Measurements from ENCODE around the gene AP3M1. TPM values are rescaled to one million over a fixed set of nuclear protein-coding genes. Genes with fewer than 3 reads are reported as not detected.
"Not testable (repeated sequence)": the region's sequence is repeated elsewhere in the genome, so short reads cannot be mapped to it uniquely, and the experiment has no call there.

The AP3M1 gene
- total RNA-seq (ENCODE audit: insufficient read depth, low replicate concordance): 30.8 TPM

GRCh38 chr10:74150204-74150989 is at the start of gene AP3M1:
AP3M1 (minus strand) TSS chr10:74150828; CDS start chr10:74138379, 12,449 bp downstream.
- DNase-seq (ENCODE audit: low spot score): no peak

- DNase-seq (ENCODE audit: low spot score): no peak
Measured at GRCh38 chr10:74199315-74199714, 48.7 kb upstream of the AP3M1 start.

GRCh38 chr10:74194999-74195398 is 44.4 kb upstream of the AP3M1 start:
- peak; percentile 71 for DNase-seq (ENCODE audit: low spot score)

GRCh38 chr10:74194545-74194944 is 43.9 kb upstream of the AP3M1 start:
- no peak for DNase-seq (ENCODE audit: low spot score)

GRCh38 chr10:74190494-74190893 is 39.9 kb upstream of the AP3M1 start:
- DNase-seq (ENCODE audit: low spot score): no peak

- peak; percentile 82 for DNase-seq (ENCODE audit: low spot score)
Measured at GRCh38 chr10:74189999-74190421, 39.4 kb upstream of the AP3M1 start.

- not testable (repeated sequence) for DNase-seq (ENCODE audit: low spot score)
Measured at GRCh38 chr10:74188617-74189016, 38.0 kb upstream of the AP3M1 start.

GRCh38 chr10:74187237-74187636 is 36.6 kb upstream of the AP3M1 start:
- DNase-seq (ENCODE audit: low spot score): no peak

- DNase-seq (ENCODE audit: low spot score): no peak
Measured at GRCh38 chr10:74186678-74187077, 36.0 kb upstream of the AP3M1 start.

- no peak for DNase-seq (ENCODE audit: low spot score)
Measured at GRCh38 chr10:74179111-74179710, 28.6 kb upstream of the AP3M1 start.

- DNase-seq (ENCODE audit: low spot score): no peak
Measured at GRCh38 chr10:74178042-74178791, 27.6 kb upstream of the AP3M1 start.

GRCh38 chr10:74177140-74177677 is 26.6 kb upstream of the AP3M1 start:
- peak; percentile 22 for DNase-seq (ENCODE audit: low spot score)

- peak; percentile 91 for DNase-seq (ENCODE audit: low spot score)
Measured at GRCh38 chr10:74176380-74177139, 25.9 kb upstream of the AP3M1 start.

GRCh38 chr10:74175510-74176379 is 25.1 kb upstream of the AP3M1 start:
- no peak for DNase-seq (ENCODE audit: low spot score)

GRCh38 chr10:74174521-74174920 is 23.9 kb upstream of the AP3M1 start:
- no peak for DNase-seq (ENCODE audit: low spot score)

- DNase-seq (ENCODE audit: low spot score): no peak
Measured at GRCh38 chr10:74171625-74172024, 21.0 kb upstream of the AP3M1 start.

- no peak for DNase-seq (ENCODE audit: low spot score)
Measured at GRCh38 chr10:74167443-74167842, 16.8 kb upstream of the AP3M1 start.

- DNase-seq (ENCODE audit: low spot score): no peak
Measured at GRCh38 chr10:74165530-74165901, 14.9 kb upstream of the AP3M1 start.

- DNase-seq (ENCODE audit: low spot score): no peak
Measured at GRCh38 chr10:74164716-74165529, 14.3 kb upstream of the AP3M1 start.

Data from umbilical cord (tissue), 2 donors.